HEK293 (cell line): ENCODE data around the gene FER1L5.

Experiments
- CTCF ChIP-seq: fragments of 450-650 bp; formaldehyde crosslinking; IDR thresholded peaks from 2 replicates; pipeline ENCODE4 v1.5.1; 2016; ENCODE audit warnings: missing biosample characterization, missing genetic modification characterization
- ZNF133 ChIP-seq: fragments of 450-650 bp; formaldehyde crosslinking; IDR thresholded peaks from 2 replicates; pipeline ENCODE4 v1.5.1; 2016; ENCODE audit warnings: missing biosample characterization, missing genetic modification characterization
- ZNF211 ChIP-seq: fragments of 450-650 bp; formaldehyde crosslinking; IDR thresholded peaks from 2 replicates; pipeline ENCODE4 v1.5.1; 2016; ENCODE audit warnings: low read depth, missing biosample characterization, missing genetic modification characterization

- TF ChIP-seq ZNF133 (tag by site-specific recombination) (no peak), ZNF211 (tag by site-specific recombination) (no peak), CTCF (no peak)
Measured at GRCh38 chr2:96737251-96737650, 94.7 kb downstream of the FER1L5 start.
